Esophagus mucosa (tissue), 1 donor: ENCODE measurements around the gene IGF2BP2. TPM values are rescaled to one million over a fixed set of nuclear protein-coding genes. Genes with fewer than 3 reads are reported as not detected.
"Not testable (repeated sequence)": the region's sequence is repeated elsewhere in the genome, so short reads cannot be mapped to it uniquely, and the experiment has no call there.

Source experiments
- ATAC-seq: fragments of 200-7000 bp; cut with Tn5 transposase; one replicate; pipeline ENCODE4 v1.9.1; 2020
- total RNA-seq: library from RNA; stranded (reverse); gene quantifications from one replicate; pipeline ENCODE4 v1.2.4, GENCODE V29; 2023
- donor health status: DM: yes; HTN: yes; CAD: no.

Gene IGF2BP2
- total RNA-seq, 1 donor from 2014 or later, result 4.9 TPM

DNA sequence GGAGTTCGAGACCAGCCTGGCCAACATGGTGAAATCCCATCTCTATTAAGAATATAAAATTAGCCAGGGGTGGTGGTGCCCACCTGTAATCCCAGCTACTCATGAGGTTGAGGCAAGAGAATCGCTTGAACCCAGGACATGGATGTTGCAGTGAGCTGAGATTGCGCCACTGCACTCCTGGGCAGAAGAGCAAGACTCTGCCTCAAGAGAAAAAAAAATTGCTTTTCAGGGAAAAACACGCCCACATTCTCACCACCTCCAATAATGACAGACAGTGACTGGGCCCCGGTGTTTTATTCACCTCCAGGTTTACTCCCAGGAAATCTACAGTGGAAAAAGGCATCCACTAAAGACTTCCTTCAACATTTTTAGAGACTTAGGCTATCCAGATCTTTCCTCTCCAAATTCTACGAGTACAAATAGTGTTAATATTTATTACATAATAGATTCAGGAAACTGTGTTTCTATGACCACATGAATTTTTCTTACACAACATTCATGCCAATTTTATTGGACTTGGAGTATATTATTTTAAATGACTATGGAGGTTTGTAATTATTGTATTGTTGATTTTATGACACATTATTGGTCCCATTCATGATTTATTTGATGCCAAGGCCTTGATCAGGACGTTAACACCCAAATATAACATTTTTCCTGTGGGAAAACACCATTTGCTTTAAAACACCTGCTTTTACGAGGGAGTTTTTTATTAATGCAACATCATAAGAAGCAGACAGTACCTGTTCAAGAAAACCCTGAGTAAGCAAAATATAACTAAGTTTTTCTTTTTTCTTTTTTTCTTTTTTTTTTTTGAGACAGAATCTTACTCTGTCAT lies 26.6 kb downstream of the IGF2BP2 start:
- no peak for ATAC-seq

DNA sequence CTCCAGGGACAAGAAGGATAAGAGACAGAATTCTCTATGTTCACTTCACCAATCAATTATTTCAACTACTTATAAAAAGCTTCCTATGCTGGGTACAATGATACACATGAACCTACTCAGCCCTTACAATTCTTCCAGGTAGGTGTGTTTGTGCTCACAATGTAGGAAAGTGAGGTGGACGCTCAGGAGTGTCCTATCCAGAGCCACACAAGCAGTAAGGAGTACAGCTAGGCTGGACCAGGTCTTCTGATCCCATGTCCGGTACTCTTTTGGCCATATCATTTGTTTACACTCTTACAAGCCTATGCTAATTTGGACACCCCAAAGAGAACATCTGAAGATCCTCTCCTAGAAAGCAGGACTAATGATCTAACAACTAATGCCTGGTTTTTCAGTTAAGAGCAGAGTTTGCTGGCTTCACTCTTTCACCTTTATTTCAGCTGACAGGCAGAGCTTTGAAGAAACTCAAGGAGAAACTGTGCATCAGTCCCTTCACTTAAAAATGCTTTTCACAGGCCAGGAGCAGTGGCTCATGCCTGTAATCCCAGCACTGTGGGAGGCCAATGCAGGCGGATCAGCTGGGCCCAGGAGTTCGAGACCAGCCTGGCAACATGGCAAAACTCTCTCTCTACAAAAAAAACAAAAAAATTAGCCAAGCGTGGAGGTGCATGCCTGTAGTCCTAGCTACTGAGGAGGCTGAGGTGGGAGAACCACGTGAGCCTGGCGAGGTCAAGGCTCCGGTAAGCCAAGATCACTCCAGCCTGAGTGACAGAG lies 27.5 kb downstream of the IGF2BP2 start:
- ATAC-seq, result no peak

DNA sequence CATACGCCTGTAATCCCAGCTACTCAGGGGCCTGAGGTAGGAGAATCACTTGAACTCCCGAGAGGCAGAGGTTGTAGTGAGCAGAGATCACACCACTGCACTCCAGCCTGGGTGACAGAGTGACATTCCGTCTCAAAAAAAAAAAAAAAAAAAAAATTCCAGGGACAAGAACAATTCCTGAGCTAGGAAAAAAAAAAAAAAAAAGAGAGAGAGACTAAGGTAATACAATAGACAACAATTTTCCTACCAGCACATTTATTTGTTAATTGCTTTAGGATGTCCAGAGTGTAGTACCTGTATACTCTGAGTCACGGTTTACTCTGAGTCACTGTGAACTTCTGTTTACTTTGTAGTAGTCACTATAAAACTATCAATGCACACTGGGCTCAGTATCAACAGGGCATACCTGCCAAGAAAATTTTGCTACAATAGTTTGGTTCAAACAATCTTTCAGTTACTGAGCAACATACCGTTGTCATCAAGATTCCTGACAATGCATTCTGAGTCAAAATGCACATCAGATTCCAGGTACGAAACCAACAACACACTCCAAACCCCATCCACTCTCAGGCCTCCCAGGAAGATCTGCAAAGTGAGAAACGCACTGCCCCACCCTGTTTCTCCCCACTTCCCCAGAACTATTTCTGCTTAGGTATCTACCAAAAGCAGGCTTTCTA lies 28.3 kb downstream of the IGF2BP2 start:
- peak; percentile 100 for ATAC-seq

DNA sequence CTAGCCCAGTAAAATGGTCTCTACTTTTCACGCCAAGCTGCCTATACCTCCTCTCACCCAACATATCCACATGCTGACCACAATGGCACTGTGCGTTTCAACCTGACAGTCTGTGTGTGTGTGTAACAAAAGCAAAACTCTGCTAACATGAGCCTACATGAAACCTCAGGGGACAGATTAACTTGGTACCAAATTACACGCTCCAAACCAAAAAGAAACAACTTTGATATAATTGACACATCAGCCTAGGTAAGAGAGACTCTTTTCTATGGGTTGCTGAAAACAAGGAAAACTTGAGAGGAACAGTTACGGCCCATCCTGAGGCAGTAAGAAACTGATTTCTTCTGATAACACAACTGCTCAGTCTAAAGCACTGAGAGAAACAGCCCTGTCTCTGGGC lies 31.5 kb downstream of the IGF2BP2 start:
- ATAC-seq, result no peak

DNA sequence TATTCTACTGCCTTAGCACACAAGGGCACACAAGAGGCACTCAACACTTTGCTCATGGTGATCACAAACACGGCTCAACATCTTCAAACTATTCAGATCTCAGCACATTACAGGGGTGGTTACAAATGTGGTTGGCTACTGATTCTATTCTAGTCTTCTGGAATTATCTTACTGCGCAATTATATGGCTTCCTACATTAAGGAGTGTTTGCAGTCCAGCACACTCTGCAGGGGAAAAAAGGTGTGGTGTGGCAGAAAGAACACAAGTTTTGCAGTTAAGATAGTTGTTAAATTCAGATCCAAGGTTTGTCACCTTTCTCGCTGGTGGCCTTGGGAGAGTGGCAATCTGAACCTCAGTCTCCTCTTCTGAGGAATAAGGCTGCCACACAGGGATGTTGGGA lies 31.9 kb downstream of the IGF2BP2 start:
- no peak for ATAC-seq

DNA sequence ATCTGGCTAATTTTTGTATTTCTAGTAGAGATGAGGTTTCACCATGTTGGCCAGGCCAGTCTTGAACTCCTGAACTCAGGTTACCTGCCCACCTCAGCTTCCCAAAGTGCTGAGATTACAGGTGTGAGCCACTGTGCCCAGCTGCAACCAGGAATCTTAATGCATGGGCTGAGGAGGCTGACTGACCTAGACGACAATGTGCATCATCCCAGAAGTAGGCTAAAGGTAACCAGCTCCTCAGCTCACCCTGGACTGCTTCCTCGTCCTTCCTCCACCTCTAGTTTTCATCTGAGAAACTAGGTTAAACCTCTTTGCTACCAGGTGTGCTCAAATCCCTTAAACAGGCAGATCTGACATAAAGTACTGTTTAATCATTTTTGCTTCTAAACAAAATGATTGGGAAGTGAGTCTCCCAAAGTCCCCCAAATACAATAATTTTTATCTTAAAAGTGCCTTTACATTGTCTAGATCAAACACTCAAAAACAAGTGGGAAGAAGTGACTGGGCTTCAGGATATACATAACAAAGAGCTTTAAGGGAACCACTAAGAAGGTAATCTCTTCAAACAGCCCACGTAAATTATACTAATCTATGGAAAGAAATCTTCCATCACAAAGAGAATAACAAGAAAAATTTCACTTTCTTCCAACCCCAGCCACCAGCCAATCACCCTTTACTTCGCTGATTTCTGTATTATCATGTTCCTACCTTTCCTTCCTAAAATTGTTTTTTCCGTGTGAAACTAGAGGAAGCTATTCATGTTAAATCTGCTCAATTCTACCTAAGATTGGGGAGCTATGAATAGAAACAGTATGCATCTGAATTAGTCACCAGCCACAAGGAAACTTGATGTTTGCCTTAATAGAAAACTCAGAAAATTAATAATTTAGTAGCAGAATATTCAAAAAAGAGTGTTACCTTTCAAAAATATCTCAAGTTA lies 34.7 kb downstream of the IGF2BP2 start:
- peak; percentile 39 for ATAC-seq

DNA sequence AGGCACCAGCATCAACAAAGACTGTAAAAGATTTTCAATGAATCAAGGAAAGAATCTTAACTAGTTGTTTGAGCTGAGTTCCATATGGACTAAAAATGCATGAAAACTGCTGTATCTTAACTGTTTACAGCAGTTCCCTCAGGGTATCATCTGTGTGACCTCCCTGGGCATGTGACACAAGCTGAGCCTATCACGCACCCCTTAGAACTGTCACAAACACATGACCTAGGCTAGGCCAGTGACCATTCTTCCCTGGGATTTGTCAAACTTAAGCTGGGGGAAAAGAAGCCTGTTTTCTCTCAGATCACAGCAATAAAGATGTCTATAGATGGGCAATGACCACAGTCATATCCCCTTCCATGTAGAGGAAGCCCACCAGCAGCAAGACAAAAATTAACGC lies 35.7 kb downstream of the IGF2BP2 start:
- ATAC-seq, result no peak

DNA sequence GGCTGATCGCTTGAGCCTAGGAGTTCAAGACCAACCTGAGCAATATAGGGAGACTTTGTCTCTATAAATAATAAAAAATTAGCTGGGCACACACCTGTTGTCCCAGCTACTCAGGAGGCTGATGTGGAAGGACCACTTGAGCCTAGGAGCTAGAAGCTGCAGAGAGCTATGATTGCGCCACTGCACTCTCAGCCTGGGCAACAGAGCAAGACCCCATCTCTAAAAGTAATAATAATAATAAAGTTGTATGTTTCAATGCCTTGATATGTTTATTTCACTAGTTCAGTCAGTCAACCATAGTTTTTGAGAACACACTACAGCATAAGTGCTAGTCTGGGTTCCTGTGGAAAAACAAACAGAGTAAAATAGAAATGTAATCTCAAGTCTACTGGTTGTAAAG lies 36.5 kb downstream of the IGF2BP2 start:
- no peak for ATAC-seq

DNA sequence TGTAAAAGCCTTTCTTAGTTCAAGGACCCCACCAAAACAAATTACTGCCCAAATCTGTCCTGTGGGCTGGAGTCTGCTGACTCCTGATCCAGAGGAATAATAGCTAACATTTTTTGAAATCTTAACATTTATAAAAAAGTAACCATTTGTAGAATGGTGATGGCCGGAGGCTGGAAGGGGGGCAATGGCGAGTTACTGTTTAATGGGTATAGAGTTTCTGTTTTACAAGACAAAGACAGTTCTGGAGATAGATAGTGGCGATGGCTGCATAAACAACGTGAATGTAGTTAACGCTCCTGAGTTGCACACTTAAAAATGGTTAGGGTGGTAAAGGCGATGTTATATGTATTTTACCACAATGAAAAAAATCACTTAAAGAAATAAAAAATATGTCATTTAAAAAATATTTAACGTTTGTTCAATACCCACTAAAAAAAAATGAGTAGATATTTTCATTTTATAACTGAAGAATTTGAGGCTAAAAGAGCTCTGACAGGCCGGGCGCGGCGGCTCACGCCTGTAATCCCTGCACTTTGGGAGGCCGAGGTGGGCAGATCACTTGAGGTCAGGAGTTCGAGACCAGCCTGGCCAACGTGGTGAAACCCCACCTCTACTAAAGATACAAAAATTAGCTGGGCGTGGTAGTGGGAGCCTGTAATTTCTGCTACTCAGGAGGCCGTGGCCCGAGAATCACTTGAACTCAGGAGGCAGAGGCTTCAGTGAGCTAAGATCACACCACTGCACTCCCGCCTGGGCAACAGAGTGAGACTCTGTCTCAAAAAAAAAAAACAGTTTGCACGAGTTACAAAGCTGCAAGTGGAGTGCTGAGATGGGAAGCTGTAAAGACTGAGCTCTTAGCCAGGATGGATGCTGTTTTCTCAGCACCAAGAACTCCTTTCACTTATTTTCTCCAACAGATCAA lies 37.6 kb downstream of the IGF2BP2 start:
- ATAC-seq, result no peak

DNA sequence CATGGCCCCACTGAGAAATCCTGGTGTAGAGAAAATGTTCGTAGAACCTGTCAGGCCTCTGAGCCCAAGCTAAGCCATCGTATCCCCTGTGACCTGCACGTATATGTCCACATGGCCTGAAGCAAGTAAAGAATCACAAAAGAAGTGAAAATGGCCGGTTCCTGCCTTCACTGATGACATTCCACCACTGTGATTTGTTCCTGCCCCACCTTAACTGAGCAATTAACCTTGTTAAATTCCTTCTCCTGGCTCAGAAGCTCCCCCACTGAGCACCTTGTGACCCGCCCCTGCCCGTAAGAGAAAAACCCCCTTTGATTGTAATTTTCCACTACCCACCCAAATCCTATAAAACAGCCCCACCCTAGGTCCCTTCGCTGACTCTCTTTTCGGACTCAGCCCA lies 38.6 kb downstream of the IGF2BP2 start:
- not testable (repeated sequence) for ATAC-seq

DNA sequence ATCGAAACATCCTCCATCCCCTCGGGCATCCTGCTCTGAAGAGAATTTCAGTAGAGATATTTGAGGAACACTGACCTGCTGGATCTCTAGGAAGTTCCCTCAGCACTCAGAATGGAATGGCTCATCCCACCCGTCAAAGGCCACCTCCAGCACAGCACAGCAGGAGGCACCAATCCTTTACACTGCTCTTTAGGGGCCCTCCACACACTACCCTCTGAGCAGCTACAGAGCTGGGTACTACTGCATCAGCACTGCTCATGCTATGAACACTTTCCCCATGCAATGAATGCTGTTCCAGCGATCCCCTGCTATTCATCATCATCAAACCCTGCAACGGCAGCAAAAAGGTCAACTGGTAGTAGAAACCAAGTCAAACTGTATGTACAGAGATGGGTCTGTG lies 40.5 kb downstream of the IGF2BP2 start:
- ATAC-seq, result no peak

DNA sequence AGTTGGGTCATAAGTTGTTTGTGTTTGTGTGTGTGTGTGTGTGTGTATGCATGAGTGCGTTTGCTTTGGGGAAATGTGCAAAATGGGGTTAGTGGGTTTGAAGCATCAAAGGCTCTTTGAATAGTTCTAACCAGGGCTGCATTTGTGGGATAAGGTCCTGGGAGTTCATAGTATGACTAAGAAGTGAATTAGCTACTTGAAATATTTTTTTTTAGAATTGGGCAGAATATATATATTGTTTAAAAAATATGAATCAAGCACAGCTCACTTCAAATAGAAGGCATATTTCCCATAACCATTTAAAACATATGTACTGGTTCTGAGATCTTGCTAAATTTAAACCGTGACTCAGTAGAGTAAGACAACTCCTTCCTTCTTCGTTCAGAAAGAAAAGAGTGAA lies 43.1 kb downstream of the IGF2BP2 start:
- no peak for ATAC-seq

DNA sequence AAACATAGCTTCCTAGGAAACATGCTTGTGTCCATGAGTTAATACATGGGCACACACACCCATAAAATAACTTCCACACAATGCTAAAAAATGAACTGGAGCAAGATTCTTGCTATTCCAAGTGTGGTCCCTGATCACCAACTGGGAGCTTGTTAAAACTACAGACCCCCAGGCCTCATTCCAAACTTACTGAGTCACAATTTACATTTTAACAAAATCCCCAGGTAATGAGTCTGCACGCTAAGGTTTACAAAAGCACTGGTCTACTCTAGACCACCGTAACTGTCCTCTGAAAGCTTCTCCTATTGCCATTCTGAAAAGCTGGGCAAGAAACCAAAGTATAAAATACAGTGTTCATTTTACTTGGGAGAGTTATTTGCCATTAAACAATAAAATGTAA lies 45.4 kb downstream of the IGF2BP2 start:
- ATAC-seq, result no peak

DNA sequence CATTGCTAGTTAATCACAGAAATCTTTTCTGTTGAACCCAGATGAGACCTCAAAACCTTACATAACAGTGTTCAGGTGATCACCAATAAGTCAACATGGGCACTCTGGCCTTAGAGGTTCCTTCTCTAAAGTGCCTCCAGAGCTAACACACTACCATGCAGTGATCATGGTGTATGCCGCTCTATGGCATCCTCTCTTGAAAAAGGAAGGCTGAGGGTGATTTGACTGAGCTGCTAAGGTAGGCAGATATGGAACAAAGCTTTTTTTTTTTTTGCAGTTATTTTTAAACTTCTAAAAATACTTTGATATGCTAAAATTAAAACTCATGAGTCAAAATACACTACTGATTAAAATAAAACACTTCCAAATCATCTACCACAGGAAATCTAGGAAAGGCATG lies 46.0 kb downstream of the IGF2BP2 start:
- ATAC-seq, result no peak

DNA sequence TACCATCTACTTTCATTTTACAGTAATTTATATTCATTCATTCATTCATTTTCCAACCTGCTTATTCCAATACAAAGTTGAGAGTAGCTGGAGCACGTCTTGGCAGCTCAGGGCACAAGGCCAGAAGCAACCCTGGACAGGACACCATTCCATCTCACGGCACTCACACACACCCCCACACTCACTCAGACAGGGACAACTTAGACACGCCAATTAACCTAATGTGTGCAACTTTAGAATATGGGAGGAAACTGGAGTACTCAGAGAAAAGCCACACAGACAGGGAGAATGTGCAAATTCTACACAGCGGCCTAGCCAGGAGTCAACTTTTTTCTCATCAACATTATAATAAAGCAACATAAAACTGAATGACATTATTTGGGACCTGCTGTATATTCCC lies 46.7 kb downstream of the IGF2BP2 start:
- ATAC-seq, result no peak

DNA sequence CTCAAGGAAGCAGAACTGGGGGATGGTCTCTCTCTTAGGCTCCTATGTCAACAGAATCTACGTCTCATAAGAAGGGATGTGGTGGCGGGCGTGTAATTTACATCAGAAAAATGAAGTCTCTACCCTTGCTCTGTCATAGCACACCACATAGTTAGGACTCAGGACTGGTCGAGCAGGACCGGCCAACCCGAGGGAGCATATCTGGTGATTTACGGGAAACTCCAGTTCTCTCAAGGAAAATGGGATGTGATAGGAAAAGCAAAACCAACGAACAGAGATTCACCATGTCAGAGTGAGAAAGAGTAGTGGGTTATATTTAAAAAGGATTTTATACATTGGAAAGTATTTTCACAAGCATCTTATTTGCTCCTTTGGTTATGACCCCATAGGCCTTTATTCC lies 54.7 kb downstream of the IGF2BP2 start:
- ATAC-seq, result no peak

DNA sequence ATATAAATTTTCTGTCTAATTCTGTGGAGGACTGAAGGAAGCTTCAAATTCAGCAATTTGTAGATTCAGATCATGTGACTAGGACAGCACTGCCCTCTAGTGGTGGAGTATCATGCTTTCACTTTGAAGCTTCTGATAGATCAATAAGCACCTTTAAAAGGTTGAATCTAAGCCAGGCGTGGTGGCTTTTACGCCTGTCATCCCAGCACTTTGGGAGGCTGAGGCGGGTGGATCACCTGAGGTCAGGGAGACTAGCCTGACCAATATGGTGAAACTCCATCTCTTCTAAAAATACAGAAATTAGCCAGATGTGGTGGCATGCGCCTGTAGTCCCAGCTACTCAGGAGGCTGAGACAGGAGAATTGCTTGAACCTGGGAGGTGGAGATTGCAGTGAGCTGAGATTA lies 56.3 kb downstream of the IGF2BP2 start:
- ATAC-seq, result peak; percentile 60

DNA sequence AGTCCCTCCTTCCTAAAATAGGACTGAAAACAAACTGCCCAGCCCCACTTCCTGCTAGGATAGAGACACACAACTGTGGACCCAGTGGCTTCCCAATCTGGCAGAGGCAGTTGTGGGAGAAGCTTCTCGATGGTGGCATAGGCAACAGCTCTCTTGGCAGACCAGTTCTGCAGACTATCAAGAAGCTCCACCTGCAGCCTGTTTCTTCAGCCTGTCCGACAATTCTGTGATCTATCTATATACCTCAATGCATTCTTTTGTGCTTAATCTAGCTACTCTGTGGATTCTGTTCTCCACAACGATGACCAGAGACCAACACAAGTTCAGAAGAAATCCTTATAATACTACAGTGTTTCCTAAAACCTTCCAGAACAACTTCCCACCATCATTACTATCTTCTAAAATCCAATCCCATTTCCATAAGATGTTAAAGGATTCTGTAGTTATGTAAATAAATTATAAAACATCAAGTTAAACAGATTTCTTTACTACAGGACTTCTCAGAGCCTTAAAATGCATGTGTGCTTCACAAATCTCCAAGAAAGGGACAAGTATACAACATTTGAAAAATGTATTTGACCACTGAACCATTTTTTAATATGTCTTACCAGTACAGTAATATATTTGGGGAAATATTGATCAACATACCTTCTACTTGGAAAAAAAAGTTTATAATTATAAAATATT lies 57.7 kb downstream of the IGF2BP2 start:
- ATAC-seq, result peak; percentile 57

DNA sequence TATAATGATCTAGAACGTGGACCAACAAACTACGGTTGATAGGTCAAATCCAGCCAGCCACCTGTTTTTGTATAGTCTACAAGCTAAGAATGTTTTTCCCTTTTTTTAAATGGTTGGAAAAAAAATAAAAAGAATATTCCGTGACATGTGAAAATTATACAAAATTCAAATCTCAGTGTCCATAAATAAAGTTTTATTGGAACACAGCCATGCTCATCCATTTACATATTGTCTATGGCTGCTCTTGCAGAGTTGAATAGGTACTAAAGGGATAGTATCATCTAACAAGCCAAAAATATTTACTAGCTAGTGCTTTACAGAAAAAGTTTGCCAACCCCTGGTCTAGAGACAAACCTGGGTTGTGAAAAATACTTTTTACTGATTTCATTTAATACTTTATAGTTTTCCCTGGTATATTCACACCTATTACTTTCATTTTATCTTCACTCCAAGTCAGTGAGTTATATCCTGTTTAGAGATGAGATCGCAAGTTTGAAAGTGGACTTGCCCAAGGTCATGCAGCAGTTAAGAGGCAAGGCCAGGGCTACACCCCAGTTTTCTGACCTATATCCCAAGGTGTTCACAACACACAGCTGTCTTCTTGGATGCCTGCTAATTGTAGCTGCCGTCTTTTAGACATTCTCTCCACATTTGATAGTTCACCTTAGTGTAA lies 58.4 kb downstream of the IGF2BP2 start:
- ATAC-seq, result peak; percentile 23

DNA sequence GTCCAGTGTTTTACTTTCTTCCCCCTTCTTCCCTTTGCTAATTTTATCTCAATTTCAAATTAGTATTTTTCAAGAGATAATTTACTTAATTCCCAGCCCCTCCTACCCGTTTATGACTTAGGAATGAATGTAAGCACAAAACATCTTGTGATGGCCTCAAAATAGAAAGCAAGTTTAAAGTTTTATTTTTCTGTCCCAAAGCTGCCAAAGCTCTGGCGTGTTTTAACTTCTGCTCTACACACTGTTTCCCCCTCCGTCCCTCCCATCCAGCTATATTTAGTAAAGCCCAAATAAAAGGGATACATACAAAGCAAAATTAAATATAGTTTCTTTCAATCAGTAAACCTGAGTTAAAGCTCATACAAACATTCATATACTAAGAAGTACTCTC lies 59.9 kb downstream of the IGF2BP2 start:
- ATAC-seq, result no peak
